Epidermal melanocyte (primary cell): ENCODE data around the gene GRIK2.

Experiments used
- DNase-seq: peaks from one replicate; pipeline ENCODE4 v3.0.0; 2011; ENCODE audit warnings: low spot score; ENCODE audit not compliant: insufficient read length

The GRIK2 gene

DNA sequence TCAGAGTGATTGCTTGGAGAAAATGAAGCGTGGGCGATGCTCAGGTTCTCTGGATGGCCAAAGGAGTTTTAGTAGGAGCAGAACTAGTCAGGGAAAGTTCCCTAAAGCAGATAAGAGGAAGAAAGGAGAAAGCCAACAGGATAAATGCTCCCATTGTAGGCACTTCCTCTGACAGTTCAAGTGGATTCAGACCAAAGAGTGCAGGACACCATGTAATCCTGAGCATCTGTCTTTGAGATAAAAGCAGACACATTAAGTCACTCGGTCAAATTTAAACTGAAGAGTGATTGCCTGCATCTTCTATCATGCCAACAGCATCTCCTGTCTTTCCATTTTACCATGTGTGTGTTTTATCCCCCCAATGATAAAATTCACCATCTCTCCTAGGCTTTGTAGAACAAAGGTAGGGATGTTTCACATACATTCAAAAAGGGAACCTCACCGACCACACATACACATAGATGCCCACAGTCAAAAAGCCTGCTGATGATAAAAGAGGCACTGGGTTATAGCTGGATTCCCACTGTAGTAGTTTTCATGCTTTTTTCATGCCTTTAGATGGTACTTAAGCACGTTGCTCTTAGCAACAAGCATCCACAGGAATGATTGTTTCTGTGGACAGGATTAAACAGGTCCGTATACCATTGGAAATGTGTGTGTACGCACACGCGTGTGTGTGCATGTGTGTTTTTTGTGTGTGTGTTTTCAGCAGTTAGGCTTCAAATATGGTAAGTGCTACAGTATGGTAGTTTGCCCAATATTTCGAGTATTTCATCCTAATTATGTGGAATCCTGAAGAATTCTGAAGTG is 7.0 kb downstream of the GRIK2 start:
- no peak for DNase-seq

DNA sequence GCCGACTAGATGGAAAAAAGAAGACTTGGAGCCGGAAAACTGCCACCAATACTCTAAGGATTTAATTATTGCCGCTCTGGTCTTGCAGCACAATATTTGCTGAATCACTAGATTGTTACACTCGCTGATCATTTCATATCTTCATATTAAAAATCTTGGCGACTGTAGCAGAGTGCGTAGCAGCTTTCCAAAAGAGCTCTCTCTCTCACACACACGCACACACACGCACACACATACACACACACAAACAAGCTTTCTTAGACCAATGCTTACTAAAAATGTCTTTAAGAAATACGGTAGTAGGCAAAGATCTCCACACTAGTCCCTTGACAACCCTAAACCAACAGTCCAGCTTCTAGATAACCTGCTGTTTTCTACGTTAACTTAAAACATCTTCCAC is 7.7 kb downstream of the GRIK2 start:
- no peak for DNase-seq

DNA sequence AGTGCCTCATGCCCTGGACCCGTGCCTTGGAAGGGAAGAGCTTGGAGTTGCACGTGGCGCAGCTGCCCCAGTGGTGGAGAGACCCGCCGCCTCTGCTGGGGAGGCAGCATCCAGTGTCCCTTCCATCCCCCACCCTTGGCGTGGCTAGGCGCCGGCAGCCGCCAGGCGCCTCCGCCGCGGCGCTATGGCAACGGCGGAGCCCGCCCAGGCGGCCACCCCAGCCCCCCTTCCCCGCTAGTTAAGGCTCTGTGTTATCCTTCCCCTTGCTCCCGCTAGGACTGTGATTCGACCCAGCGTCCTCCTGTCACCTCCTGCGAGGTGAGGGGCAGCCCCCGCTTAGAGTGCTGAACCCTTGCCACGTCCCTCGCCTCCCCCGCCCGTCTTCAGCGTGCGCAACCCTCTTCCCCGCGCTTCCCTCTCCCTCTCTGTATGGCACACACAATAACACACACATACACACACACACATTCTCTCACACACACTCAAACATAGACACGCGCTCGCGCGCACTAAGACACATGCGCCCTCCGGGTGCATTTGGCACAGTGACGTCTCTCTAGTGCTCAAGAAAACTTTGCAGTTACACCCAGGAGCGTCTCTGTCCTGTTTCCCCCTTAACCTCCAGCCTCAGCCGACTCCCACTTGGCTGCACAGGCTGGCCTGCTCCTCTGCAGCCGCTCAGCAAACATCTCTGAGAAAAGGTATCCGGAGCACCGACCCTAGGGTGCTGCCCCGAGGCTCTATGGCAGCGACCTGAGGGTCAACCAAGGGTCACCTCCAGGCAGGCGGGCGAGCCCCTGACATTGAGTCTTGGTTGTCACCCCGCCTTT is 8.5 kb downstream of the GRIK2 start:
- no peak for DNase-seq

DNA sequence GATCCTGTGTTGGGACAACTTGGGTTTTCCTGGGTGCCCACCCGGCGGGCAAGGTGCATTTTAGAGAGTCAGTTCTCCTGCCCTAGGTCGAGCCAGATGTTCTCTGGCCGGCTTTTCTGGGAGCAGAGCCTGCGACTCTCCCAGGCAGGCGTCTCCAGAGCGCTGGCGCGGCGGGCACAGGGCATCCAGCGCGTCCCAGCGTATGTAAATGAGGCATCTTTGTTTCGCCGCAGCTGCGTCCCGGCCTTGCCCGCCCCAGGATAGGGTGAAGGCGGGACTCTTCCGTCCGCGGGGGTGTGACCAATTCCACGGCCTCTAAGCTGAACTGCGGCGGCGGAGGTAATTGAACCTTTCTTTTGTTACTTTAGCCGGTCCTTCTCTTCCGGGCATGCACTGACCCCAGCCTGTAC is 9.1 kb downstream of the GRIK2 start:
- DNase-seq: no peak

DNA sequence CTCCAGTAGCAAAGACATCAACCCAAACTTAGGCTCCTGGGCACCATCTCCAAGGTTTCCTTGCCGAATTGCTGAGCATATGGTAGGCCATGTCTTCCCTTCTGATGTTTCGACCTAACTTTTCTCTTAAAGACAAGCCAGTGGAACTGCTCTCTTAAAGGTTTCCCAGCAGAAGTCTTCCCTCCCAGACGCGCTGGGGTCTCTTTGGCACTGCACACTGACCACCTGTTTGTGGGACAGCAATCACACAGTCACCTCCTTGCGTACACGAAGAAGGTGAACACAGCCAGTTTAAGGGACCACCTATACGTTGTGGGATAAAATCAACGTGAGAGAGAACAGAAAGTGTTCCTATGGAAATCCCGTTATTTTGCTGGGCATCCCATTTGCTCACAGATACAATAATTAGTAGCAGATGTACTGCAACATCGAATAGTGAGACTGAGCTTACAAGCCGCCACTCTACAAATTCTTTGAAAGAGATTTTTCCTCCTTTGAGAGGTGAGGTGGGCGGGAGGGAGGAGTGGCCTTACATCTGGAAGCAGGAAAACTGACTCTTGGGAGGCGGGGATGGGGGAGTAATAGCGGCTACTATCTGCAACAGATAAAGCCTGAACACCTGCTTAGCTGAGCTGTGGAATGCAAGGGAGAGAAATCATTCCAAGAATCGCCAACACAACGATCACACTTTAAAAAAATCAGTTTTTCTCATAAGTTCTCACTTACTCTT is 9.9 kb downstream of the GRIK2 start:
- no peak for DNase-seq

DNA sequence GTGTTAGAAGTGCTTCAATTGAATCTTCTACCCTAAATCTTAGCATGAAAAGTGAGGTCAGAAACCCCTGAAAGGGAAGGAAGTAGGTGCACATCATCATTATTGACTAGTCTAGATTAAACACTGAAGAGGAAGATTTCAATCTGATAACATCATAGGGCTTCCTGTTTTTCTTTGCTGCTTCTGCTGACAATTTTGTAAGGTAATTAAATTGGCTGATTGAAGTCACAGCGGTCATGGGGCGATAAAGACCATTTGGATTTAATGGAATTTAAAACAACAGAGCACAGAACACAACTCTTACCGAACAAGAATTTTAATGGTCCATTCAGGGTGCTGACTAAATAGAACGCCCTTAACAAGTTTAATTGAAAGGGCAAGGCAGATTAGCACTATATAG is 11.3 kb downstream of the GRIK2 start:
- no peak for DNase-seq

DNA sequence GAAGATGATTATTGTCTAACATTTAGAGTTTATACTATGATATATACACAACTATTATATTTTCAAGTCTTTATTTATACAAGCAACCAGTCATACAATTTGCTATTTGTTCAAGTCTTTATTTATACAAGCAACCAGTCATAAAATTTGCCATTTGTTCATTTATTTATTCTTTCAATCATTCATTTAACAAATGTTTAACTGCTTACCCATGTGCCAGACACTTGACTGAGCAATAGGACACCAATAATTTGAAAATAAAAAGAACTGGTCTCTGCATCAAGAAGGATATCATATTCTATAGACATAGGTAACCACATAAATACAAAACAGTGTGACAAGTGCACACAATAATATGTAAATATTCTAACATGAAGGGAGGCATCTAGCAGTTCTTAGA is 20.3 kb downstream of the GRIK2 start:
- no peak for DNase-seq

DNA sequence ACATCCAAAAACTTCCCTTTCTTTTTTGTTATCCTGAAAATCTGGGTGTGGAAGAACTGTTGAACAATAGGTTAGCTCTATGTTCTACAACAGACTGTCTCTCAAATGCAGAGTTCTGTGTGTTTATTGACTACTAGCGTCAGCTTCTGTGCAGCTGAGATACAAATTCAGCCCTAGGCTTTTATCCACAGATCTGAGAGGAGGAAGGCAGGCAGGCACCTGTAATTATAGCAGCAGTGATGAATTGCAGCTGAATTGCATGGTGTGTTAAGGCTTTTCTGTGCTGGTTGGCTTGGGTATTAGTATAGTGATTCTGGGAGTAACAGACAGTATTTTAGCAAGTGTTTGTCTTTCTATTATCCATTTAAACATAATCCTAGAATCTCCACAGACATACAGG is 24.4 kb downstream of the GRIK2 start:
- DNase-seq: no peak

DNA sequence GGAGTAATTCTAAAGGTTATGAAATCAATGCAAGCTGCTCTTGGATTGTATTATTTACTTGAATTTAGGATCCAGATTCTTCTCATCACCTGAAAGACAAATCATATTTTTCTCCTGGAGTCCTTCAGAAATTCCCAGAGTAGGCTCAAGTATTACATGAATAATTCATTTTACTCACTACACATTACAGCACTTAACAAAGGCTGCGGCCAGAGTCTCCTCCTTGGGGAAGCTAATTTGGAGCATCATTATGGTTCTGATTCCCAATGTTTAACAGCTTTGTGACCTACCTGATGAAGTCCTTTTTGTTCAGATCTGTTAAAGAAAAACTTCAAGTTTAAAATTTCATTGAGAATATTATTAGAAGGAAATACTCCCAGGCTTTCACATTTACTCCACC is 28.7 kb downstream of the GRIK2 start:
- no peak for DNase-seq

DNA sequence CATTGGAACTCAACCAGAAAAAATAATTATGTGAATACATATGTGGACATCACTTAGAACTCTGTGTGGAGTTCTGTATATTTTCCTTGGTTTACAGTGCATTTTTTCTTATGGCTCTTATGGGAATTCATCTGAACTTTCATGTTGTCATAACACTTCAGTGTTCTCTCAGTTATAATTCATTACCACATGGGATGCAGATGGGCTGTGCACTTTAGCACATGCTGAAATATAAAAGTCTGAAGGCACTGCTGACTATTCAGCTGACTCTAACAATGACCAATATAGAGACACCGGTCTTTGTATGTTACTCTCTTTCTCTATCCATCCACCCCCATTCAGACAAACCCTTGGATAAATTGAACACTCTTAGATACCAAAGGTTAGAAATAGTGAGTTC is 29.3 kb downstream of the GRIK2 start:
- no peak for DNase-seq

DNA sequence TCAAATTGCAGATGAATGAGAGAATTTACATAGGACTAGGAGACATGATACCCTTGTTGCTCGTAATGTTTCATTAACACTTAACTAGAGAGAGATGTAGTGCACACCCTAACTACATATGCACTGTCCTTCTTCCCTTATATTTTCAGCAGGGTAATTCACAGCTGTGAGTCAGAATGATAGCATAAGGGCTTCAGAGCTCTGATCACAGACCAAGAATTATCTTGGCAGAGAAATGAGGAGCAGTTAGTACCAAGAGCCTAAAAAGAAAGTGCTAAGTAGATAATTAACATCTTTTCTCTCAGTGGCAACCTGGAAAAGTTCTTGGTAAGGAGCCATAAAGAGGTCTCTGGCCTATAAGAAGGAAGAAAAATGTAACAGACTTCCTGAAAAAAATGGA is 35.8 kb downstream of the GRIK2 start:
- no peak for DNase-seq

DNA sequence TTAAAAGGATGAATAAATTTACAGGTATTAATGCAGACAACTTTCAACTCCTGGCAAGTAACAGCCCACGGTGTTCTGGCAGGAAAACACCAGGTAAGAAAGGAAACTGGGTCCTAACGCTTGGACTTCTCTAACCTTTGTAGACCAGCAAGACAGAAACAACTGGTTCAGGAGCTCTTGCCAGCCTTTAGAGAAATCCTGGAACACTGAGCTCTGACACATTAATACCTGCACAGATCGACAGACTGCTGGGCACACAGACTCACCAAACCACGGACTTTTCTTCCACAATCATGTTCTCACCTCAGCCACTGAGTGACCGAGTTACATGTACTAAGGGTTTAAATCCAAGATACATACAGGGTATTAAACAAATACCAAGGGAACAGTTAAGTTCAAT is 36.3 kb downstream of the GRIK2 start:
- DNase-seq: no peak

DNA sequence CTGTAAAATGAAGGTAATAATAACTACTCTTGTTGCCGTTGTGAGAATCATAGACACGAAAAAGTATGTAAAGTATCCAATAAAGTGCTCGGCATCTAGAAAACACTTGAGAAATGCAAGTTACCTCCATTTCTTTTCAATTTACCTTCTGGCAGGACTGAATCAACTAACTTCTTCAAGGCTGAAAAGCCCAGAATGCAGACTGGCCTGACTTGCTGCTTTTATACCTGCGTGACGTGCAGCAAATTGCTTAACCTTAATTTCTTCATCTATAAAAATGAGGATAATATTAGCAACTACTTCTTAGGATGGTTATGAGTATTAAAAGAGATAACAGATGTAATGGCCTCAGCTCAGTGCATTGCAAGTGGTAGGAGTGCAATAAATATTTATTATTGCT is 39.6 kb downstream of the GRIK2 start:
- no peak for DNase-seq

DNA sequence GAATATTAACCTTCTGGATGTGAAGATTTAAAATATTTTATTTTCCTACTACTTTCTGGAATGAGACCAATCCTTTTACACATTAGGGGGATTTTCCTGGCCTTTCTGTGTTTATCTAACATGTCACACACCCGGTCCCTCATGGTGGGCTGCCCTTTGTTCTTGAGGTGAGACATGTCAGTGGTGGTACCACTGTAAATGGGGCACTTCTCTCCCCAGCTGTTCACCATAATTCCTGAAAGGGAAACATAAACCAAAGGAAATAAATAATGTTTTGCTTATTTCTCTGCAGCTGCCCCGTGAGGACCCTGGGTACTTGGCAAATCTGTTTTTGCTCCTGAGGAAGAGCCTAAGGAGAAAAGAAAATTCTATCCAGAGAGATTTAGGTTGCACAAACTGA is 41.1 kb downstream of the GRIK2 start:
- no peak for DNase-seq

DNA sequence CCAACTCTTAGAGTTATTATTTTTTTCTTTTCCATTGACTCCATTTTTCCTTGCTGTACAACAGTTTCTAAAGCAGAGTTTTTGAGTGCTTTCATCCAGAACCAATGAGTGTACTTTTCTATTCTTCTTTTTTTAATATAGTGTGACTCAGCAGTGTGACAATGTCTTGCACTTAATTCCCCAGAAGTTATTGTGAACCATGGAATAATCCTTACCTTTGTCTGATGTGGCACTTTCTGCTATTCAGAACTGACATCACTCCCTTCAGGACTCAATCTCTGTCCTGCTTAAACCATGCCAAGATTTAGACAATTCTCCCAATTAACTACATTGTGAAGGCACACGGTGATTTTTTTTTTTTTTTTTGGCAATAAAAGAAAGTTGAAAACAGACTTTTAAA is 41.5 kb downstream of the GRIK2 start:
- no peak for DNase-seq

DNA sequence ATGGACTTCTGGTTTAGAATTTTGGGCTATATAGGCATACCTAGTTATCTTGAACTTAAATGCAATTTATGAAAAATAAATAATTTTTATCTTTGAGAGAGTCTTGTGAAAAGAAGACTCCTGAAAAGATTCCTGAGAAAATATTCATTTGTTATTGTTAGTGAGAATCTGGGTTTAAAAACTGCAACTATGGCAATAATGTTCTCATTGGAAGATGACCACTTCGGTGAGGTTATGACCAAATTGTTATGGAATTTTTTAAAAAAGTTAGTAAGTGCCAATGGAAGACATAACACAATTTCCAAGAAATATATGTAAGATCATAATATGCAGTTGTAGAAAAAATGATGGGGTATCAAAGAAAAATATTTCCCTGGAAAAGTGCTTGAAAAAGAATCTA is 46.3 kb downstream of the GRIK2 start:
- no peak for DNase-seq

DNA sequence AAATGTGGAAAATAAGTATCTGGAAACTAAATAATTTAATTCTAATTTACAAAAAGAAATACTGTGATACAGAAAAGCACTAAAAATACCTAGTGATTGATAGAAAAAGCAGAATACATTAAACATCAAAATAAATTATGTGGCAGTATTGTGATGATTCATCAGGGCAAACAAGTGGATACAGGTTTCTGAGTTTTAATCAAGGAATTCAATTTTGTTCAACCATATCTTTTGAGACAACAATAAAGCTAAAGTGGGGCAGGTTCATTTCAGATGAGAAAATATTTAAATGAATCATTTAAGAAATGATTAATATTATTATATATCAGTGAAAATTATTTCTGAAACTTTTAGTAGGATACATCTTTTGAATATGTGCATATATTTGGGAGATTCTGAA is 49.8 kb downstream of the GRIK2 start:
- no peak for DNase-seq

DNA sequence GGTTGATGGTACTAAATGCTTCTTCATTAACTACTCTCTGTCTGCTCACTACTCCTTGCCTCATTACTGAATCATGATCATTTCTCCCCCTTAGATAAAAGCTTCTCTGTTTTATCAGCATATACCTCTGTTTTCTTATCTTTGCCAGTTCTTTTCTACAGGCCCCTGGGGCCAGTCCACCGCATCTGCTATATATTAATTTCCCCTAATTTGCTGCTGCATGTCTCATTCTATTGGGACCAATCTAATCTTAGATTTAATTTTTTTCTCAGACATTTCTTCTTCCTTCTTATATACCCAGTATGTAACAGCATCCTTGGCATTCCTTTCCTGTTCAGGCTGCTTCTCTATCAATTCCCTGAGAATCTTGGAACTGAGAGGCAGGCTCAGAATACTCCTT is 51.2 kb downstream of the GRIK2 start:
- DNase-seq: no peak

DNA sequence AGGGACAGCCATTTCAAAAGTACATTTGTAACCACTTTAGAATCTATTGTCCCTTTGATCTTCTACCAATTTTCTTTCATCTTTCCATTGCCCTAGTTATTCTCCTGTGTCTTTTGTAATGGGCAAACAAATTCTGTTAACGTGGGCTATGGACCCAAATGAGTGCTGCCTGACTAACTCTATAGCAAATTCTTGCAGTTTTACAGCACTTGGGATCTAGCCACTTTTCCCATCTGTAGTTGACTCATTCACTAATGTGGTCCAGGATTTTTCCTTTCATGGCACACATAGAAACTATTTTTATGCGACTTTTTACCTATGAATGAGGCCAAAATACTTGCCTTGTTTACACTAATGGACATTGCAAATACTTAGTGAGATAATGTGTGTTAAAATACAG is 52.0 kb downstream of the GRIK2 start:
- DNase-seq: no peak

DNA sequence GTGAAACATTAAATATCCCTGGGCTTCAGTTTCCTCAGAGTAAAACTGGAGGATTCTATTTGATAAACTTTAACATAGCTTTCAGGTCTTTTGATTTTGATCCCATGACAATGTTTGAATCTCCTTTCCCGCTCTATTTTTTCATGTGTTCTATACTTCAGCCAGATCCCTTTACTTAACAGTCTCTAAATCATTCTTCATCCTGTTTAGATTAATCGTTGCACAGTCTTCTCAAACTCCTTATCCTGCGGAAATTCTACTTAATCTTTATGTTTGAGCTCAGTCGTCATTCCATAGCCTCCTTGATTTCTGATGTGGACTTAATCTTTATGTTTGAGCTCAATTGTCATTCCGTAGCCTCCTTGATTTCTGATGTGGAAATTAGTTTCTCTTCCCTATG is 57.4 kb downstream of the GRIK2 start:
- no peak for DNase-seq

DNA sequence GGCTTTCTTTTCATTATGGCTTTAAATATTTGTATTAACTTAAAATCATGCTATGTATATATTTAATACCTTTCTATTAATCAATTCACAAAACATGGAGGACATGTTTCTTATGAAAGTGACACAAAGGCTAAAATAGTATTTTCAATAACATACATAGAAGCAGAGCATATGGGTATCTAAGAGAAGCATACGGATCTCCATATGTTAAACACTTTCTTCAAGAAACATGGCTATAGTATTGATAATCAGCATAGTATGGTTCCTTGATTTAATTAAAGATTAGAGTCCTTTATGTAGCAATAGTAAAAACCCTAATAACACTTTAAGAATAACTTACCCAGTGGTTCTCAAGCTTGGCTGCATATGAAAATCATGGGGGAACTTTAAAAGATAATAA is 58.5 kb downstream of the GRIK2 start:
- no peak for DNase-seq

DNA sequence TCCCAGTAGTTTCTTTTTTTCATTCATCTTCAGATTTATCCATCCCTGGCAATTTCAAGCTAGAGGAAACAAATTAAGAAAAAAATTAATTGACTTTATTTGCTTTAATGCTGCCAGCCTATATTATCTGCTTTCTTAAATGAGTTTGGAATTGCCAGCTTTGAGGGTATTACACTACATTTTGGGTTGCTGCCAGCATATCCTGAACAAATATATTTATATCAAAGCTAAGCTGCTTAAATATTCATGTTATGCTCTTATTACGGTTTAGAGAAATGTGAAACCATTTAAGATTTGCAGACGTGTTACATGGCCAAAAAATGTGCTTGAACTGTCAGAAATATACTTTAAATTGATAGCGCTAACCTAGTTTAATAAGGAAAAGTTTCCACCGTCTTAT is 59.7 kb downstream of the GRIK2 start:
- DNase-seq: no peak
